Keratinocyte (primary cell): ENCODE measurements around the gene ODAD4. TPM values are rescaled to one million over a fixed set of nuclear protein-coding genes. Genes with fewer than 3 reads are reported as not detected.

Source experiments
- DNase-seq: peaks from one replicate; pipeline ENCODE4 v3.0.0-alpha.2; 2011; ENCODE audit warnings: low read depth, missing footprints, low spot score
- FAIRE-seq: peaks from 2 replicates; lab custom pipeline; 2011; peaks lifted over from hg19 to GRCh38; lab: Jason Lieb, UNC
- H2AFZ ChIP-seq: 2 replicates; pipeline ENCODE4 v1.6.0; 2012; ENCODE audit warnings: low read length, control low read depth, inconsistent platforms; ENCODE audit not compliant: control insufficient read depth
- H3K27ac ChIP-seq: 2 replicates; pipeline ENCODE4 v1.5.1; 2011; ENCODE audit warnings: low read length; ENCODE audit not compliant: control insufficient read depth, insufficient read depth
- H3K27me3 ChIP-seq: 3 replicates; pipeline ENCODE4 v1.6.0; 2011; ENCODE audit warnings: low read length; ENCODE audit not compliant: control insufficient read depth, insufficient read depth; ENCODE audit errors: extremely low read depth
- H3K36me3 ChIP-seq, 2 experiments: 2 replicates in 1 of 2; 3 replicates in 1 of 2; pipeline ENCODE4 v1.5.1; 2011; ENCODE audit warnings: low read length in 2 of 2, mild to moderate bottlenecking in 1 of 2; ENCODE audit not compliant: control insufficient read depth in 2 of 2, insufficient read depth in 2 of 2; ENCODE audit errors: extremely low read depth in 1 of 2
- H3K4me1 ChIP-seq: 3 replicates; pipeline ENCODE4 v1.5.1; 2011; ENCODE audit warnings: low read length; ENCODE audit not compliant: control insufficient read depth, insufficient read depth; ENCODE audit errors: extremely low read depth
- H3K4me2 ChIP-seq: 3 replicates; pipeline ENCODE4 v1.6.0; 2011; ENCODE audit warnings: low read depth, low read length; ENCODE audit not compliant: control insufficient read depth, insufficient read depth; ENCODE audit errors: extremely low read depth
- H3K4me3 ChIP-seq, 3 experiments: fragments of 200-600 bp in 1 of 3; sonication (generic) in 1 of 3; 2 replicates in 2 of 3; 3 replicates in 1 of 3; pipeline ENCODE4 v1.5.1; 2011 to 2016; ENCODE audit warnings: low read length in 3 of 3, mild to moderate bottlenecking in 3 of 3, control low read depth in 2 of 3, inconsistent platforms in 1 of 3, low read depth in 1 of 3, mixed read lengths in 1 of 3, mixed run types in 1 of 3, moderate library complexity in 1 of 3; ENCODE audit not compliant: control insufficient read depth in 2 of 3, insufficient read depth in 2 of 3; ENCODE audit errors: extremely low read depth in 1 of 3
- H3K79me2 ChIP-seq: 2 replicates; pipeline ENCODE4 v1.6.0; 2012; ENCODE audit warnings: low read length; ENCODE audit not compliant: control insufficient read depth, insufficient read depth
- H3K9ac ChIP-seq: 3 replicates; pipeline ENCODE4 v1.6.0; 2011; ENCODE audit warnings: low read length; ENCODE audit not compliant: control insufficient read depth, insufficient read depth; ENCODE audit errors: extremely low read depth
- H3K9me1 ChIP-seq: 3 replicates; pipeline ENCODE4 v1.6.0; 2011; ENCODE audit warnings: low read length; ENCODE audit not compliant: control insufficient read depth, insufficient read depth; ENCODE audit errors: extremely low read depth
- H3K9me3 ChIP-seq: 2 replicates; pipeline ENCODE4 v1.5.1; 2012; ENCODE audit warnings: low read depth, low read length; ENCODE audit not compliant: control insufficient read depth
- H4K20me1 ChIP-seq: 3 replicates; pipeline ENCODE4 v1.6.0; 2011; ENCODE audit warnings: low read length; ENCODE audit not compliant: control insufficient read depth, insufficient read depth; ENCODE audit errors: extremely low read depth
- CTCF ChIP-seq, 3 experiments: IDR thresholded peaks in 1 of 3; conservative IDR thresholded peaks in 1 of 3; optimal IDR thresholded peaks in 1 of 3; 2 replicates in 2 of 3; 3 replicates in 1 of 3; pipeline versions ENCODE3 to v1.5.1; 2011; ENCODE audit warnings: low read length in 3 of 3, mild to moderate bottlenecking in 3 of 3, moderate library complexity in 2 of 3, control low read depth in 1 of 3, inconsistent platforms in 1 of 3; ENCODE audit not compliant: insufficient read depth in 2 of 3; ENCODE audit errors: extremely low read depth in 1 of 3
- EZH2 ChIP-seq: IDR thresholded peaks from one replicate; pipeline ENCODE4 v1.6.1; 2012; ENCODE audit warnings: inconsistent platforms, mild to moderate bottlenecking, low read length, moderate library complexity
- dilution Hi-C: fragments of 300-500 bp; cut with MboI; formaldehyde crosslinking; loops from one replicate; pipeline ENCODE4 v1.7.0; 2020; ENCODE audit warnings: low sequenced_read_pairs; ENCODE audit not compliant: extremely low pct_ligation_motif_present
- polyA plus RNA-seq, 5 experiments: library from polyadenylated mRNA; depleted of rRNA in 3 of 5; stranded (reverse) in 3 of 5; stranded (forward) in 1 of 5; unstranded in 1 of 5; fragments of >200 nt; gene quantifications; 1 replicate in 1 of 5; 2 replicates in 3 of 5; 3 replicates in 1 of 5; pipeline versions ENCODE4 v1.2.1 to v1.2.3, GENCODE V29; 2011 to 2012; ENCODE audit warnings: missing spikeins in 2 of 5, low read depth in 1 of 5, low replicate concordance in 1 of 5

The ODAD4 gene
- polyA plus RNA-seq, 1 donor (not counting 4 experiments of a cell fraction or from before 2014, with no cell fraction given): 0.20 TPM

DNA sequence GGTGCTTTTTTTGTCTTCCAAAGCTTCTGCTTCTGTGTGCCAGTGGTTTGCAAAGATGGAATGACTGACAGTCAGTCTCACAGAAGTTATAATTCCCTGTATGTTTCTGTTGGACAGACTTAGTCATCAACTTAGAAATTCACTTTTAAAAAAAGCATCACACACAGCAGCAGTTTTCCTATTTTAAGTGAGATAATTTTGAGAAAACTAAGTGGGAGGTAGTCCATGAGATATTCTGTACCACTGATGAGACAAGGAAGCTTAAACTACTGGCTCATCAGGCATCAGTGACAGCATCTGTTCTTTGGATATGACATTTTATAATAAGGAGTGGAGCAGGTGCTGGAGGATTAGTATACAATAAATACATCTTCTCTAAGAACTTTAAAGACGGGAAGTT lies 56.2 kb downstream of the ODAD4 start:
- H3K4me1 ChIP-seq: no peaks in the 10 kb centered on the region
- H3K4me3 ChIP-seq: no peak overlapping the region
- DNase-seq (no peak), FAIRE-seq (no peak)
- no peaks in the 10 kb centered on the region for H4K20me1 ChIP-seq
- H2AFZ ChIP-seq: no peak overlapping the region
- H3K9me3 ChIP-seq: no peaks in the 10 kb centered on the region
- H3K36me3 ChIP-seq: peaks cover 41 to 56% of the 10 kb centered on the region in 2 experiments
- TF ChIP-seq CTCF (optimal IDR thresholded peaks at IDR 0.05 in 1 of 3, IDR thresholded peaks at IDR 0.05 in 1 of 3, conservative IDR thresholded peaks at IDR 0.05 in 1 of 3; ENCODE audit: extremely low read depth in 1 of 3, insufficient read depth in 2 of 3, low read length in 3 of 3) (no peak), EZH2 (no peak)
- no peaks in the 10 kb centered on the region for H3K9me1 ChIP-seq
- no peaks in the 10 kb centered on the region for H3K79me2 ChIP-seq
- dilution Hi-C loops: no loop called here
- no peak overlapping the region for H3K27ac ChIP-seq
- no peaks in the 10 kb centered on the region for H3K27me3 ChIP-seq
- H3K4me2 ChIP-seq: no peak overlapping the region
- H3K9ac ChIP-seq: no peak overlapping the region

- Histone ChIP-seq H2AFZ (no peak overlapping the region), H3K4me2 (no peak overlapping the region), H3K36me3 (peaks cover 44 to 58% of the 10 kb centered on the region in 2 experiments), H3K9me3 (no peaks in the 10 kb centered on the region), H4K20me1 (no peaks in the 10 kb centered on the region), H3K4me1 (no peaks in the 10 kb centered on the region), H3K4me3 (no peak overlapping the region), H3K27me3 (no peaks in the 10 kb centered on the region), H3K9me1 (no peaks in the 10 kb centered on the region), H3K79me2 (no peaks in the 10 kb centered on the region), H3K9ac (no peak overlapping the region), H3K27ac (no peak overlapping the region)
- no peak for FAIRE-seq
- no peak for TF ChIP-seq EZH2
- no peak for TF ChIP-seq CTCF (optimal IDR thresholded peaks at IDR 0.05 in 1 of 3, IDR thresholded peaks at IDR 0.05 in 1 of 3, conservative IDR thresholded peaks at IDR 0.05 in 1 of 3; ENCODE audit: extremely low read depth in 1 of 3, insufficient read depth in 2 of 3, low read length in 3 of 3)
- DNase-seq: no peak
- dilution Hi-C loops: no loop called here
Observed at GRCh38 chr17:41987642-41988041, 57.2 kb downstream of the ODAD4 start.
